K562 (cell line): ENCODE results near the gene NACAD. TPM values are rescaled to one million over a fixed set of nuclear protein-coding genes. Genes with fewer than 3 reads are reported as not detected.

Source experiments
- HDAC8 ChIP-seq: fragments of 450-650 bp; IDR thresholded peaks from 2 replicates; pipeline ENCODE4 v1.6.1; 2016; ENCODE audit warnings: mild to moderate bottlenecking, missing genetic modification characterization, moderate library complexity, missing compliant biosample characterization
- MCM2 ChIP-seq: fragments of 450-650 bp; IDR thresholded peaks from 2 replicates; pipeline ENCODE4 v1.6.1; 2017; ENCODE audit warnings: low read depth, mild to moderate bottlenecking
- ZNF644 ChIP-seq: fragments of 200-800 bp; sonication (Bioruptor generic); IDR thresholded peaks from 2 replicates; pipeline ENCODE4 v1.6.1; 2016; ENCODE audit warnings: low read depth, missing genetic modification characterization, missing compliant biosample characterization
- ZNF778 ChIP-seq: fragments of 450-650 bp; formaldehyde crosslinking; IDR thresholded peaks from 2 replicates; pipeline ENCODE4 v1.4.0; 2020; ENCODE audit warnings: mild to moderate bottlenecking, moderate library complexity
- polyA plus RNA-seq, 8 experiments: library from polyadenylated mRNA; depleted of rRNA in 4 of 8; stranded (reverse) in 5 of 8; unstranded in 3 of 8; fragments of >200 nt; fragmentation: Nextera tagmentation in 2 of 8; fragmentation: Illumina TruSeq in 1 of 8; extraction: Ambion mirVana in 2 of 8; extraction: Trizol in 1 of 8; gene quantifications; 2 replicates each; pipeline versions ENCODE4 v1.2.1 to v1.2.3, GENCODE V29; 2011 to 2014; ENCODE audit warnings: inconsistent platforms in 1 of 8, missing spikeins in 1 of 8
- total RNA-seq, 7 experiments: library from RNA; depleted of rRNA in 6 of 7; stranded (reverse); fragments of >200 nt in 6 of 7; fragmentation: Illumina TruSeq in 2 of 7; extraction: Trizol in 2 of 7; gene quantifications; 2 replicates each; pipeline versions ENCODE4 v1.2.1 to v1.2.3, GENCODE V29; 2011 to 2021; ENCODE audit warnings: low replicate concordance in 1 of 7
- TF ChIP-seq, protein P1 (sequence below): fragments of 250-450 bp; sonication (Bioruptor Pico); IDR thresholded peaks from 2 replicates; pipeline ENCODE4 v1.8.0; 2021; ENCODE audit warnings: moderate library complexity, mild to moderate bottlenecking, inconsistent platforms
- TF ChIP-seq, protein P2 (sequence below): sonication (generic); formaldehyde crosslinking; IDR thresholded peaks from 2 replicates; pipeline ENCODE4 v1.8.1; 2022; ENCODE audit warnings: missing genetic modification reagents
- TF ChIP-seq, protein P3 (sequence below): fragments of 250-450 bp; sonication (Bioruptor Pico); IDR thresholded peaks from 2 replicates; pipeline ENCODE4 v1.9.0; 2021; ENCODE audit warnings: mild to moderate bottlenecking
- TF ChIP-seq, protein P4 (sequence below), 2 experiments: fragments of 450-650 bp; IDR thresholded peaks; 2 replicates each; pipeline ENCODE4 v1.6.1; 2016
- TF ChIP-seq, protein P5 (sequence below): fragments of 250-450 bp; sonication (Bioruptor Pico); IDR thresholded peaks from 2 replicates; pipeline ENCODE4 v1.4.0; 2020; ENCODE audit warnings: borderline replicate concordance
- TF ChIP-seq, protein P6 (sequence below): fragments of 450-650 bp; formaldehyde crosslinking; IDR thresholded peaks from 2 replicates; pipeline ENCODE4 v1.4.0; 2020; ENCODE audit warnings: mild to moderate bottlenecking, moderate library complexity
- TF ChIP-seq, protein P7 (sequence below): sonication (generic); formaldehyde crosslinking; IDR thresholded peaks from 2 replicates; pipeline ENCODE4 v1.8.1; 2023; ENCODE audit warnings: mild to moderate bottlenecking, missing genetic modification reagents

NACAD gene
- total and polyA plus RNA-seq, 9 of the 15 experiments (the other 6 are each of a cell fraction or from before 2014, with no cell fraction given) = under 0.01 to 0.03 (median 0.02) TPM; not detected in 5

DNA sequence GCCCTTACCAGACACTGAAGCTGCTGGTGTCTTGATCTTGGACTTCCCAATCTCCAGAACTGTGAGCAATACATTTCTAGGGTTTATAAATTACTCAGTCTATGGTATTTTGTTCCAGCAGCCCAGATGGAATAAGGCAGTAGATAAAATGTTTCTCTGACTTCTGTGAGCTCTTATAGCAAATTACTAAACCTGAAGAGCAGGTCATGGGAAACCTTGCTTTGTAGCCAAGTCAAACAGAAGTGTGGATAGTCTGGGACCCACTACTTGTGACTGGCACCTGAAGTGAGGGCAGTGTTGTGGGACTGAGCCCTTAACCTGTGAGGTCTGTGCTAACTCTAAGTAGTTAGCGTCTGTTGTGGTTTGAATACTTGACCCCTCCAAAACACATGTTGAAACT, 27.3 kb upstream of the NACAD start (continued):
- TF ChIP-seq, protein P1, sequence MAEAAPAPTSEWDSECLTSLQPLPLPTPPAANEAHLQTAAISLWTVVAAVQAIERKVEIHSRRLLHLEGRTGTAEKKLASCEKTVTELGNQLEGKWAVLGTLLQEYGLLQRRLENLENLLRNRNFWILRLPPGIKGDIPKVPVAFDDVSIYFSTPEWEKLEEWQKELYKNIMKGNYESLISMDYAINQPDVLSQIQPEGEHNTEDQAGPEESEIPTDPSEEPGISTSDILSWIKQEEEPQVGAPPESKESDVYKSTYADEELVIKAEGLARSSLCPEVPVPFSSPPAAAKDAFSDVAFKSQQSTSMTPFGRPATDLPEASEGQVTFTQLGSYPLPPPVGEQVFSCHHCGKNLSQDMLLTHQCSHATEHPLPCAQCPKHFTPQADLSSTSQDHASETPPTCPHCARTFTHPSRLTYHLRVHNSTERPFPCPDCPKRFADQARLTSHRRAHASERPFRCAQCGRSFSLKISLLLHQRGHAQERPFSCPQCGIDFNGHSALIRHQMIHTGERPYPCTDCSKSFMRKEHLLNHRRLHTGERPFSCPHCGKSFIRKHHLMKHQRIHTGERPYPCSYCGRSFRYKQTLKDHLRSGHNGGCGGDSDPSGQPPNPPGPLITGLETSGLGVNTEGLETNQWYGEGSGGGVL (CRISPR knock-in tag) = no peak
- no peak for TF ChIP-seq HDAC8 (tag)
- no peak for TF ChIP-seq ZNF644 (tag)
- TF ChIP-seq MCM2 = no peak
- TF ChIP-seq, protein P2, sequence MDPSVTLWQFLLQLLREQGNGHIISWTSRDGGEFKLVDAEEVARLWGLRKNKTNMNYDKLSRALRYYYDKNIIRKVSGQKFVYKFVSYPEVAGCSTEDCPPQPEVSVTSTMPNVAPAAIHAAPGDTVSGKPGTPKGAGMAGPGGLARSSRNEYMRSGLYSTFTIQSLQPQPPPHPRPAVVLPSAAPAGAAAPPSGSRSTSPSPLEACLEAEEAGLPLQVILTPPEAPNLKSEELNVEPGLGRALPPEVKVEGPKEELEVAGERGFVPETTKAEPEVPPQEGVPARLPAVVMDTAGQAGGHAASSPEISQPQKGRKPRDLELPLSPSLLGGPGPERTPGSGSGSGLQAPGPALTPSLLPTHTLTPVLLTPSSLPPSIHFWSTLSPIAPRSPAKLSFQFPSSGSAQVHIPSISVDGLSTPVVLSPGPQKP = no peak
- TF ChIP-seq, protein P3, sequence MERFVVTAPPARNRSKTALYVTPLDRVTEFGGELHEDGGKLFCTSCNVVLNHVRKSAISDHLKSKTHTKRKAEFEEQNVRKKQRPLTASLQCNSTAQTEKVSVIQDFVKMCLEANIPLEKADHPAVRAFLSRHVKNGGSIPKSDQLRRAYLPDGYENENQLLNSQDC (CRISPR knock-in tag) = no peak
- TF ChIP-seq, protein P4, sequence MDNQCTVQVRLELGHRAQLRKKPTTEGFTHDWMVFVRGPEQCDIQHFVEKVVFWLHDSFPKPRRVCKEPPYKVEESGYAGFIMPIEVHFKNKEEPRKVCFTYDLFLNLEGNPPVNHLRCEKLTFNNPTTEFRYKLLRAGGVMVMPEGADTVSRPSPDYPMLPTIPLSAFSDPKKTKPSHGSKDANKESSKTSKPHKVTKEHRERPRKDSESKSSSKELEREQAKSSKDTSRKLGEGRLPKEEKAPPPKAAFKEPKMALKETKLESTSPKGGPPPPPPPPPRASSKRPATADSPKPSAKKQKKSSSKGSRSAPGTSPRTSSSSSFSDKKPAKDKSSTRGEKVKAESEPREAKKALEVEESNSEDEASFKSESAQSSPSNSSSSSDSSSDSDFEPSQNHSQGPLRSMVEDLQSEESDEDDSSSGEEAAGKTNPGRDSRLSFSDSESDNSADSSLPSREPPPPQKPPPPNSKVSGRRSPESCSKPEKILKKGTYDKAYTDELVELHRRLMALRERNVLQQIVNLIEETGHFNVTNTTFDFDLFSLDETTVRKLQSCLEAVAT (IDR thresholded peaks at IDR 0.05) = no peak
- TF ChIP-seq, protein P5, sequence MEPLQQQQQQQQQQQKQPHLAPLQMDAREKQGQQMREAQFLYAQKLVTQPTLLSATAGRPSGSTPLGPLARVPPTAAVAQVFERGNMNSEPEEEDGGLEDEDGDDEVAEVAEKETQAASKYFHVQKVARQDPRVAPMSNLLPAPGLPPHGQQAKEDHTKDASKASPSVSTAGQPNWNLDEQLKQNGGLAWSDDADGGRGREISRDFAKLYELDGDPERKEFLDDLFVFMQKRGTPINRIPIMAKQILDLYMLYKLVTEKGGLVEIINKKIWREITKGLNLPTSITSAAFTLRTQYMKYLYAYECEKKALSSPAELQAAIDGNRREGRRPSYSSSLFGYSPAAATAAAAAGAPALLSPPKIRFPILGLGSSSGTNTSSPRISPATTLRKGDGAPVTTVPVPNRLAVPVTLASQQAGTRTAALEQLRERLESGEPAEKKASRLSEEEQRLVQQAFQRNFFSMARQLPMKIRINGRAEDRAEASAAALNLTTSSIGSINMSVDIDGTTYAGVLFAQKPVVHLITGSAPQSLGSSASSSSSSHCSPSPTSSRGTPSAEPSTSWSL = no peak
- no peak for TF ChIP-seq ZNF778 (CRISPR knock-in tag)
- TF ChIP-seq, protein P6, sequence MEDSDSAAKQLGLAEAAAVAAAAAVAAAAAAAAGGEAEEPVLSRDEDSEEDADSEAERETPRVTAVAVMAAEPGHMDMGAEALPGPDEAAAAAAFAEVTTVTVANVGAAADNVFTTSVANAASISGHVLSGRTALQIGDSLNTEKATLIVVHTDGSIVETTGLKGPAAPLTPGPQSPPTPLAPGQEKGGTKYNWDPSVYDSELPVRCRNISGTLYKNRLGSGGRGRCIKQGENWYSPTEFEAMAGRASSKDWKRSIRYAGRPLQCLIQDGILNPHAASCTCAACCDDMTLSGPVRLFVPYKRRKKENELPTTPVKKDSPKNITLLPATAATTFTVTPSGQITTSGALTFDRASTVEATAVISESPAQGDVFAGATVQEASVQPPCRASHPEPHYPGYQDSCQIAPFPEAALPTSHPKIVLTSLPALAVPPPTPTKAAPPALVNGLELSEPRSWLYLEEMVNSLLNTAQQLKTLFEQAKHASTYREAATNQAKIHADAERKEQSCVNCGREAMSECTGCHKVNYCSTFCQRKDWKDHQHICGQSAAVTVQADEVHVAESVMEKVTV (CRISPR knock-in tag) = no peak
- TF ChIP-seq, protein P7, sequence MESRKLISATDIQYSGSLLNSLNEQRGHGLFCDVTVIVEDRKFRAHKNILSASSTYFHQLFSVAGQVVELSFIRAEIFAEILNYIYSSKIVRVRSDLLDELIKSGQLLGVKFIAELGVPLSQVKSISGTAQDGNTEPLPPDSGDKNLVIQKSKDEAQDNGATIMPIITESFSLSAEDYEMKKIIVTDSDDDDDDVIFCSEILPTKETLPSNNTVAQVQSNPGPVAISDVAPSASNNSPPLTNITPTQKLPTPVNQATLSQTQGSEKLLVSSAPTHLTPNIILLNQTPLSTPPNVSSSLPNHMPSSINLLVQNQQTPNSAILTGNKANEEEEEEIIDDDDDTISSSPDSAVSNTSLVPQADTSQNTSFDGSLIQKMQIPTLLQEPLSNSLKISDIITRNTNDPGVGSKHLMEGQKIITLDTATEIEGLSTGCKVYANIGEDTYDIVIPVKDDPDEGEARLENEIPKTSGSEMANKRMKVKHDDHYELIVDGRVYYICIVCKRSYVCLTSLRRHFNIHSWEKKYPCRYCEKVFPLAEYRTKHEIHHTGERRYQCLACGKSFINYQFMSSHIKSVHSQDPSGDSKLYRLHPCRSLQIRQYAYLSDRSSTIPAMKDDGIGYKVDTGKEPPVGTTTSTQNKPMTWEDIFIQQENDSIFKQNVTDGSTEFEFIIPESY = no peak
